H9 (cell line): ENCODE results near the gene RPS6KA6. TPM values are rescaled to one million over a fixed set of nuclear protein-coding genes. Genes with fewer than 3 reads are reported as not detected.

Experiments
- DNase-seq: peaks from one replicate; pipeline ENCODE4 v3.0.0-alpha.2; 2017
- H2AFZ ChIP-seq: one replicate; pipeline ENCODE4 v1.6.1; 2013; ENCODE audit warnings: mild to moderate bottlenecking, low read length, control low read depth, moderate library complexity
- H2AK5ac ChIP-seq: 2 replicates; pipeline ENCODE4 v1.6.1; 2013; ENCODE audit warnings: low read length, control low read depth, mixed read lengths; ENCODE audit not compliant: insufficient read length
- H2BK120ac ChIP-seq: one replicate; pipeline ENCODE4 v1.6.1; 2013; ENCODE audit warnings: low read depth, mild to moderate bottlenecking, low read length, control low read depth, inconsistent platforms; ENCODE audit not compliant: poor library complexity, severe bottlenecking
- H2BK12ac ChIP-seq: 2 replicates; pipeline ENCODE4 v1.6.1; 2013; ENCODE audit warnings: low read length, control low read depth, mixed read lengths, low read depth; ENCODE audit not compliant: insufficient read length
- H2BK15ac ChIP-seq: 2 replicates; pipeline ENCODE4 v1.6.1; 2013; ENCODE audit warnings: low read depth, low read length, control low read depth
- H2BK20ac ChIP-seq: one replicate; pipeline ENCODE4 v1.6.1; 2013; ENCODE audit warnings: low read depth, mild to moderate bottlenecking, low read length, control low read depth, inconsistent platforms; ENCODE audit not compliant: poor library complexity, severe bottlenecking
- H2BK5ac ChIP-seq: 2 replicates; pipeline ENCODE4 v1.6.1; 2013; ENCODE audit warnings: low read length, control low read depth, mixed read lengths; ENCODE audit not compliant: insufficient read length
- H3K14ac ChIP-seq: 2 replicates; pipeline ENCODE4 v1.6.1; 2013; ENCODE audit warnings: low read length, control low read depth; ENCODE audit not compliant: insufficient read depth
- H3K18ac ChIP-seq: 2 replicates; pipeline ENCODE4 v1.6.1; 2013; ENCODE audit warnings: low read depth, mild to moderate bottlenecking, mixed read lengths, low read length, control low read depth; ENCODE audit not compliant: insufficient read length
- H3K23ac ChIP-seq: 2 replicates; pipeline ENCODE4 v1.6.1; 2013; ENCODE audit warnings: low read length, control low read depth, mixed read lengths, low read depth; ENCODE audit not compliant: insufficient read length
- H3K23me2 ChIP-seq: 2 replicates; pipeline ENCODE4 v1.6.1; 2013; ENCODE audit warnings: low read depth, mild to moderate bottlenecking, mixed read lengths, low read length, control low read depth; ENCODE audit not compliant: insufficient read length, poor library complexity, severe bottlenecking
- H3K27ac ChIP-seq: 2 replicates; pipeline ENCODE4 v1.5.1; 2013; ENCODE audit warnings: low read length, control low read depth, mixed read lengths, low read depth; ENCODE audit not compliant: insufficient read length
- H3K27me3 ChIP-seq: 2 replicates; pipeline ENCODE4 v1.6.1; 2013; ENCODE audit warnings: low read length, control low read depth, inconsistent platforms; ENCODE audit not compliant: insufficient read depth
- H3K4ac ChIP-seq: 2 replicates; pipeline ENCODE4 v1.6.1; 2013; ENCODE audit warnings: low read depth, mild to moderate bottlenecking, control low read depth, inconsistent platforms, low read length, moderate library complexity
- H3K4me1 ChIP-seq: 2 replicates; pipeline ENCODE4 v1.6.1; 2013; ENCODE audit warnings: low read length, control low read depth, inconsistent platforms; ENCODE audit not compliant: insufficient read depth
- H3K4me2 ChIP-seq: 2 replicates; pipeline ENCODE4 v1.6.1; 2013; ENCODE audit warnings: low read length, control low read depth, mixed read lengths; ENCODE audit not compliant: insufficient read length, insufficient read depth
- H3K56ac ChIP-seq: 2 replicates; pipeline ENCODE4 v1.6.1; 2013; ENCODE audit warnings: low read depth, mild to moderate bottlenecking, mixed read lengths, low read length, control low read depth; ENCODE audit not compliant: insufficient read length
- H3K79me1 ChIP-seq: 2 replicates; pipeline ENCODE4 v1.6.1; 2013; ENCODE audit warnings: low read depth, mild to moderate bottlenecking, moderate library complexity, low read length, control low read depth, inconsistent platforms; ENCODE audit not compliant: insufficient read depth, poor library complexity, severe bottlenecking
- H3K79me2 ChIP-seq: 2 replicates; pipeline ENCODE4 v1.6.1; 2013; ENCODE audit warnings: low read length, control low read depth, inconsistent platforms; ENCODE audit not compliant: insufficient read depth
- H3K9ac ChIP-seq: 2 replicates; pipeline ENCODE4 v1.6.1; 2013; ENCODE audit warnings: low read length, control low read depth, mixed read lengths; ENCODE audit not compliant: insufficient read length; ENCODE audit errors: extremely low read depth
- H3K9me3 ChIP-seq: one replicate; pipeline ENCODE4 v1.6.1; 2013; ENCODE audit warnings: low read depth, low read length, inconsistent platforms; ENCODE audit not compliant: control insufficient read depth
- H3T11ph ChIP-seq: one replicate; pipeline ENCODE4 v1.6.1; 2013; ENCODE audit warnings: mild to moderate bottlenecking, low read length, control low read depth, inconsistent platforms
- H4K20me1 ChIP-seq: one replicate; pipeline ENCODE4 v1.6.1; 2013; ENCODE audit not compliant: control insufficient read depth, insufficient read length, insufficient read depth
- H4K5ac ChIP-seq: 2 replicates; pipeline ENCODE4 v1.6.1; 2013; ENCODE audit warnings: low read depth, mild to moderate bottlenecking, mixed read lengths, low read length, control low read depth; ENCODE audit not compliant: insufficient read length
- H4K8ac ChIP-seq: replicated peaks from 2 replicates; pipeline ENCODE4 v1.6.1; 2013; ENCODE audit warnings: low read length, control low read depth, mixed read lengths, low read depth; ENCODE audit not compliant: insufficient read length
- H4K91ac ChIP-seq: 2 replicates; pipeline ENCODE4 v1.6.1; 2013; ENCODE audit warnings: low read depth, mild to moderate bottlenecking, moderate library complexity, mixed read lengths, low read length, control low read depth; ENCODE audit not compliant: insufficient read length
- H3K27ac Mint-ChIP-seq, 3 experiments: 2 replicates in 2 of 3; 3 replicates in 1 of 3; pipeline ENCODE4 v1.8.0; 2020 to 2021; ENCODE audit warnings: mixed read lengths in 3 of 3, mild to moderate bottlenecking in 1 of 3, moderate library complexity in 1 of 3
- H3K27me3 Mint-ChIP-seq: 2 replicates; pipeline ENCODE4 v1.8.0; 2021; ENCODE audit warnings: low read depth, mild to moderate bottlenecking, moderate library complexity, mixed read lengths
- H3K36me3 Mint-ChIP-seq, 3 experiments: 2 replicates in 2 of 3; 3 replicates in 1 of 3; pipeline ENCODE4 v1.8.0; 2020 to 2021; ENCODE audit warnings: low read depth in 3 of 3, mixed read lengths in 3 of 3; ENCODE audit not compliant: insufficient read depth in 1 of 3
- H3K4me1 Mint-ChIP-seq, 2 experiments: 2 replicates each; pipeline ENCODE4 v1.8.0; 2020; ENCODE audit warnings: mixed read lengths in 2 of 2
- H3K4me3 Mint-ChIP-seq, 2 experiments: 2 replicates in 1 of 2; 3 replicates in 1 of 2; pipeline ENCODE4 v1.8.0; 2020 to 2021; ENCODE audit warnings: mild to moderate bottlenecking in 2 of 2, mixed read lengths in 2 of 2, moderate library complexity in 1 of 2
- H3K9me3 Mint-ChIP-seq, 2 experiments: 2 replicates in 1 of 2; 3 replicates in 1 of 2; pipeline ENCODE4 v1.8.0; 2020; ENCODE audit warnings: mild to moderate bottlenecking in 2 of 2, mixed read lengths in 2 of 2, moderate library complexity in 1 of 2
- WGBS: extraction: QIAGEN DNeasy Blood & Tissue Kit; methylation state at CpG from one replicate; pipeline ENCODE4 v1.1.7; 2013; ENCODE audit warnings: missing lambda C conversion rate, low lambda C conversion rate, mixed read lengths; ENCODE audit not compliant: insufficient read length; ENCODE audit errors: extremely low coverage; 5-methylcytosine and 5-hydroxymethylcytosine counted together
- total RNA-seq: library from RNA; stranded (reverse); gene quantifications from 2 replicates; pipeline ENCODE4 v1.2.1, GENCODE V29; 2021
- TF ChIP-seq, protein P1 (sequence below): fragments of 200-600 bp; sonication (generic); conservative IDR thresholded peaks from 3 replicates; pipeline ENCODE4 v1.8.0; 2021; ENCODE audit warnings: antibody characterized with exemption, mild to moderate bottlenecking

Gene RPS6KA6
- total RNA-seq, 1 experiment from 2014 or later = 12.1 TPM

DNA sequence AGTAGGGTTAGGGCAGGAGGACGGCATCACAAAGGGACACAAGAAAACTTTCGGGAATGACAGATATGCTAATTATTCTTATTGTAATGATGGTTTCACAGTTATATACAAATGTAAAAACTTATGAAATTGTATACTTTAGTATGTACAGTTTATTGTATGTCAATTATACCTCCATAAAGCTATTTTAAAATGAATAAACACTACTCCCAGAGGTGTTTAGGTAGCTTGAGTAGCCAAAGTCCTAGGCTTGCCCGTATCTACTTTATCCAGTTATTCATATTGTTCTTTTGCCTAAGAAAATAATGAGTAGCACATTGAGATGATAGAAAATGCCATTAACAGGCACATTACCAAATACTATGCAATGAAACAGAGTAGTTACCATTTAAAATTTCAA, 43.0 kb downstream of the RPS6KA6 start:
- Histone ChIP-seq H3K4me2 (no peak overlapping the region), H4K20me1 (no peaks in the 10 kb centered on the region), H4K91ac (no peak overlapping the region), H3T11ph (no peak overlapping the region), H3K56ac (no peak overlapping the region), H3K27me3 (no peaks in the 10 kb centered on the region), H2AK5ac (no peak overlapping the region), H2BK120ac (no peak overlapping the region), H3K23ac (no peak overlapping the region), H4K8ac (no peak overlapping the region), H2AFZ (no peak overlapping the region), H3K23me2 (no peaks in the 10 kb centered on the region), H3K4ac (no peak overlapping the region), H3K4me1 (no peaks in the 10 kb centered on the region), H3K79me2 (no peaks in the 10 kb centered on the region), H2BK5ac (no peak overlapping the region), H2BK20ac (no peak overlapping the region), H4K5ac (no peak overlapping the region), H3K9me3 (peaks cover 5% of the 10 kb centered on the region), H2BK12ac (no peak overlapping the region), H2BK15ac (no peak overlapping the region), H3K18ac (no peak overlapping the region), H3K9ac (no peak overlapping the region), H3K79me1 (no peaks in the 10 kb centered on the region), H3K27ac (no peak overlapping the region), H3K14ac (no peak overlapping the region)
- peaks cover 0 to 2% (median 0%) of the 10 kb centered on the region in 3 experiments; a peak in 4 of 7 replicates for H3K36me3 Mint-ChIP-seq
- H3K9me3 Mint-ChIP-seq = peaks cover 36 to 51% of the 10 kb centered on the region in 2 experiments
- H3K27ac Mint-ChIP-seq = no peak overlapping the region
- no CpG with 5 or more reads among the region's 3 CpGs for WGBS
- no peak for DNase-seq
- H3K27me3 Mint-ChIP-seq = no peaks in the 10 kb centered on the region
- H3K4me3 Mint-ChIP-seq = no peak overlapping the region
- TF ChIP-seq, protein P1, sequence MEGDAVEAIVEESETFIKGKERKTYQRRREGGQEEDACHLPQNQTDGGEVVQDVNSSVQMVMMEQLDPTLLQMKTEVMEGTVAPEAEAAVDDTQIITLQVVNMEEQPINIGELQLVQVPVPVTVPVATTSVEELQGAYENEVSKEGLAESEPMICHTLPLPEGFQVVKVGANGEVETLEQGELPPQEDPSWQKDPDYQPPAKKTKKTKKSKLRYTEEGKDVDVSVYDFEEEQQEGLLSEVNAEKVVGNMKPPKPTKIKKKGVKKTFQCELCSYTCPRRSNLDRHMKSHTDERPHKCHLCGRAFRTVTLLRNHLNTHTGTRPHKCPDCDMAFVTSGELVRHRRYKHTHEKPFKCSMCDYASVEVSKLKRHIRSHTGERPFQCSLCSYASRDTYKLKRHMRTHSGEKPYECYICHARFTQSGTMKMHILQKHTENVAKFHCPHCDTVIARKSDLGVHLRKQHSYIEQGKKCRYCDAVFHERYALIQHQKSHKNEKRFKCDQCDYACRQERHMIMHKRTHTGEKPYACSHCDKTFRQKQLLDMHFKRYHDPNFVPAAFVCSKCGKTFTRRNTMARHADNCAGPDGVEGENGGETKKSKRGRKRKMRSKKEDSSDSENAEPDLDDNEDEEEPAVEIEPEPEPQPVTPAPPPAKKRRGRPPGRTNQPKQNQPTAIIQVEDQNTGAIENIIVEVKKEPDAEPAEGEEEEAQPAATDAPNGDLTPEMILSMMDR = no peak
- H3K4me1 Mint-ChIP-seq = no peaks in the 10 kb centered on the region
